GM19035 (cell line): Measurements from ENCODE around the gene PLEKHH2.
"Not testable (repeated sequence)": the region's sequence is repeated elsewhere in the genome, so short reads cannot be mapped to it uniquely, and the experiment has no call there.

ENCODE experiments used
- ATAC-seq: cut with Tn5 transposase; IDR thresholded peaks from one replicate; pipeline ENCODE4 v1.9.1; 2021; ENCODE audit not compliant: unreplicated experiment

The PLEKHH2 gene

DNA sequence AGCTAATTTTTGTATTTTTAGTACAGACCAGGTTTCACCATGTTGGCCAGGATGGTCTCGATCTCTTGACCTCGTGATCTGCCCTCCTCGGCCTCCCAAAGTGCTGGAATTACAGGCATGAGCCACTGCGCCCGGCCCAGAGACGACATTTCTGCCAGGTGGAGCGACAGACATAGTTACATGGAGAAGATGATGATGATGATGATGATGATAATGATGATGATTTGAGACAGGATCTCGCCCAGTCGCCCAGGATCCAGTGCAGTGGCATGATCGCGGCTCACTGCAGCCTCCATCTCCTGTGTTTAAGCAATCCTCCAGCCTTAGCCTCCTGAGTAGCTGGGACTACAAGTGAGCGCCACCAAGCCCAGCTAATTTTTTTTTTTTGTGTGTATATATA is 907 bp upstream of the PLEKHH2 start:
- not testable (repeated sequence) for ATAC-seq

DNA sequence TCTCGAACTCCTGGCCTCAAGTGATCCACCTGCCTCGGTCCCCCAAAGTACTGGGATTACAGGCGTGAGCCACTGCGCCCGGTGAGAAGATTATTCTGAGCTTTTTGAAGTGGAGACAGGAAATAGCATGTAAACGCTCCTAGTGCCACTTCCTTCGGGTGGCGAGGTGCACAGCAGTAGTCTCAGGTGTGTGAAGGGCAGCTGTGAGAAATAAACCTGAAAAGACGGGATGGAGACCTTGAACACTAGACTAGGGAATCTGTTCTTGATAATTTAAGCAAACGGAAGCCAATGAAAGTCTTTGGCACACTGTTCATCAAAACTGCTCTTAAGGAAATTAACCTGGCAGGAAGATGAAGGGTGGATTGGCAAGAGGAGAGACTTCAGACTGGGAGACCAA is 439 bp upstream of the PLEKHH2 start:
- no peak for ATAC-seq

DNA sequence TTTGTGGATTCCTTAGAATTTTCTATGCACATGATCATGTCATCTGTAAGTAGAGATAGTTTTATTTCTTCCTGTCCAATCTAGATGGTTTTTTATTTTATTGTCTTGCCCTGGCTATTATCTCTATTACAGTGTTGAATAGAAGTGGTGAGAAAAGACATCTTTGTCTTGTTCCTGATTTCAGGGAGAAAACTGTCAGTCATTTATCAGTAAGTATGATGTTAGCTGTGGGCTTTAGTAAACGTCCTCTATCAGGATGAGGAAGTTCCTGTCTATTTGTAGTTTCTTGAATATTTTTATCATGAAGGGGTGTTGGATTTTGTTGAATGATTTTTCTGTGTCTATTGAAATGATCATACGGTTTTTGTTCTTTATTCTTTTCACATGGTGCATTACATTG is 5.3 kb downstream of the PLEKHH2 start:
- no peak for ATAC-seq

DNA sequence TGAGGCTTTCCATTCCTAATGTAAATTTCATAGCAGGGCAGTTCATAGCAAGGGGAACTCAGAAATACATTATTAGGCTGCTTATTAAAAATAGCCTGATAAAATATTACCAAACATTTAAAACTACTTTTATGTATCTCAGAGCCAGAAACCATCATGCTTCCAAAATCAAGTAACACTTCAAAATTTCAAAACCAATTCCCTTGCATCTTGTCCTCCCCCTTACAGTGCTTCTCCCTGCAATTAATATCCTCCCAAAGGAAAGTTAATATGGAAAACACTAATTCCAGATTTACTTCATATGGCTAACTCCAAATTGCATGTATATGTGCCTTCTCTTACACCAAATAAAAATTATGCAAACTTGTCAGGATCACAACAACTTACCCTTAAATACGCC is 6.6 kb downstream of the PLEKHH2 start:
- no peak for ATAC-seq

DNA sequence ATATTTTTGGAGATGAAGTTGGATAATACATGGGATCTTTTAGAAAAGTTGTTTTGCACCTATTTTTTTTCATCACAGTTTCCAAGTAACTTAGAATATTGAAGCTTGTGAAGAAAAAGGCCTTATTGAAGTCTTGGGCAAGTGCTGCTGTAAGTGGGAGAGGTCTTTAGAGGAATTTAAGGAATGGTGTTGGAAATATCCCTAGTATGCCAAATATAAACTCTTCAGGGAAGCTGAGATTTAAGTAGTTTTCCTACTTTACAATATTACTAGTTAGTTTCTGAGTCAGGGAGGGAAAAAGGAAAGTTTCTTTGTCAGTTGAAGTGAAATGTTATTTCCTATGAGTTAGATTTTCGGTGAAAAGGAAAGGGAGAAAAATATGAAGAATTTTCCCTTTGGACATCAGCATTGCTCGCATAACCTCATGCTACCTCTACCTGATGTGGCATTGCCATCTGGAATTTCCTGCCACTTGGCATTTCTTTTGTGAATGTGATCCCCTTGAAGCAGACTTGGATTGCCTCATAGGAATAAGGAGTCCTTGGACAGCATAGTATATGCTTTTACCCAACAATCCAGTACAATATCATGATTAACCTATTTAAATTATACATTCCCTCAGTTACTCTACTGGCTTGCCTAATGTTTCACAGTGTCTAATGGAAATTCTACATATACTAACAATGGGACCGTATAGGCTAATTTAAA is 12.1 kb downstream of the PLEKHH2 start:
- ATAC-seq, result no peak

DNA sequence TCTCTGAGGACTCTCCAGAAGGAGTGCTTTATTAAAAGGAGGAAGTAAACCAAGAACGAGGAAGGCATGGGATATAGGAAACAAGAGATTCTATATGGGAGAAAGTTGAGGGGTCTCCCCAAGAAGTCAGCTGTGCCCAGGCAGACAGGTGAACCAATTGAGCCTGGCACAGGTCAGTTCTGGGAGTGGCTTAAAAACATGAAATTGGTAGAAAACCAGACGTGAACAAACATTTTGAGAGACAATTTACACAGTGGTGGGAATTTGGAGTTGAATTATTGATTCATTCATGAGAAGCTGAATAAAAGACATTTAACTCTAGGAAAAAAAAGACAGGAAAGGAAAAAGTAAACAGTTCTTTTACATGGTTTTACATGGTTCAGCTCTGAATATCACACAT is 16.4 kb downstream of the PLEKHH2 start:
- no peak for ATAC-seq

DNA sequence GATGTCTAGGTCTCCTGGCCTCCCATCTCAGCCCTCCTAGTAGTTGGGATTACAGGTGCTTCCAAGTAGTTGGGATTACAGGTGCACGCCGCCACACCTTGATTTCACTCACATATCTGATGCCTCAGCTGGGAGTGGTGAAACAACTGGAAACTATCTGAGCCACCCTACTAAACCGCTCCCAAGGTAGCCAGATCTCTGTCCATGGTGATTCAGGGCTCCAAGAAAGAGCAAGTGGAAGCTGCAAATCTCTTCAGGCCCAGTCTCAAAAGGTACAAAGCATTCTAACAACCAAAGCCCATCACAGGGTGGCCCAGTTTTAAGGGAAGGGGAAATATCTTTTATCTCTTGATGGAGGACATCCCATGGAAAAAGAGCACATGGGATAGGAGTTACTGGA is 20.2 kb downstream of the PLEKHH2 start:
- no peak for ATAC-seq

DNA sequence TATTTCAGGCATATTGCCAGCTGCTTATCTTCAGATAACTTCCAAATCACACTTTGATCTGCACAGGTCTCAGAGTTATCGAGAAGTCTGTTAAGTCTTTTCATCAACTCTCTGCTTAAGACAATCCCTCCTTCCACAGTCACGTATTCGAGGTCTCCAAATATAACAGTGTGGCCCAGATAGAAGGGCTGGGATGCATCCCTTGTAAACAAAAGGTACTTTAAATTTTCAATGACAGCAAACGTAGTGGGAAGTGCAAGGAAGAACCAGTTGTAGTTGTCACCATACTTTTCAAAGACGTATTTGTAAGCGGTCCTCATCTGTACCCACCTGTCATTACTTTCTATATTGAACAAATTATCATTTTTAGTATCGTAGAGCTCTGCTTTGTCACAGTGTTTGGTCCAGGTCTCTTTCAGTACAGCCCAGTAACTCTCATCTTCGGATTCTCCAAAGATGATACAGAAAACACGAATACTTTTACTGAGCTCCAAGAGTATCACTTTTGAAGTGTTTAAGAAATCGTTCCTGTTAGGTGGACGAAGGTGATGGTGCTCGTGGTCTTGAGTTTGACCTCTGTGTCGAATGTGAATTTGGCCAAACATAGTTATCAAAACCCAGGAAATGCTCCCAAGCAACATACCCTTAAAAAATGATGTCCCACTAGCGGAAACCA is 38.7 kb downstream of the PLEKHH2 start:
- no peak for ATAC-seq

DNA sequence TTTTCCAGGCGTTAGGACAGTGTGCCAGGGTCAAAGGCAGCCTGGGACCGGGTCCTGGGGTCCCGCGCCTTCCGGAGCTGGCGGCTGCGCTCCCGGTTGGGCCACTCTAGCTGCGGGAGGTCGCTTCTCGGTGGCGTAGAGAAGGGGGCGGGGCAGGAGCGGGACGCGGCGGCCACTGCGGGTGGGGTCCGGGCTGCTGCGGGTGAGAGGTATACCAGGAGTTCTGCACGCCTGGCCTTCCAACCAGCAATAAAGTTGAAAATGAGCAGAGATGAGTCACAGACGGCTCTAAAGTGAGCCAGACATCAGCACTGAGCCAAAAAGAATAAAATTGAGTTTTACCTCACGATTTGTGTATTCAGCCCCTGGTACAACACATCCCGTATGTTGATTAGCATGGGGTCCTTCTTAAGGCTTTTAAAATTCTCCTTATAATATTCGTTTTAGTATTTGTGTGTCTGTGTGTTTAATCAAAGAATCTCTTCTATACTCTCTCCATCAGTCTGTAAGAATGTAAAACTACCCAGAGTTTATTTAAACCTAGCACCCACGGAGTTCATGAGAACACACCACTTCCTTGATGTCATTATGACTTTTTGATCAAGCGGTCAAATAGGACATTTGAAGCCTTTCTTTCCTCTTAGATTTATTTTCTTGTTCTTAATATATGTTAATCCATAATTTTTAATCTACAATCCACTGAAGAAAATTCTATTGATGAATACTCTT is 39.4 kb downstream of the PLEKHH2 start, which contains the start of gene C1GALT1C1L:
C1GALT1C1L (minus strand) TSS at position 108 of the 729 bp plus-strand sequence; CDS start at position 1, 107 bp downstream.
- ATAC-seq, result no peak

DNA sequence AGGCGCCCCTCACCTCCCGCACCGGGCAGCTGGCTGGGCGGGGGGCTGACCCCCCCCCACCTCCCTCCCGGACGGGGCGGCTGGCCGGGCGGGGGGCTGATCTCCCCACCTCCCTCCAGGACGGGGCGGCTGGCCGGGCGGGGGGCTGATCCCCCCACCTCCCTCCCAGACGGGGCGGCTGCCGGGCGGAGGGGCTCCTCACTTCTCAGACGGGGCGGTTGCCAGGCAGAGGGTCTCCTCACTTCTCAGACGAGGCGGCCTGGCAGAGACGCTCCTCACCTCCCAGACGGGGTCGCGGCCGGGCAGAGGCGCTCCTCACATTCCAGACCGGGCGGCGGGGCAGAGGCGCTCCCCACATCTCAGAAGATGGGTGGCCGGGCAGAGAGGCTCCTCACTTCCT is 40.7 kb downstream of the PLEKHH2 start:
- ATAC-seq, result not testable (repeated sequence)

DNA sequence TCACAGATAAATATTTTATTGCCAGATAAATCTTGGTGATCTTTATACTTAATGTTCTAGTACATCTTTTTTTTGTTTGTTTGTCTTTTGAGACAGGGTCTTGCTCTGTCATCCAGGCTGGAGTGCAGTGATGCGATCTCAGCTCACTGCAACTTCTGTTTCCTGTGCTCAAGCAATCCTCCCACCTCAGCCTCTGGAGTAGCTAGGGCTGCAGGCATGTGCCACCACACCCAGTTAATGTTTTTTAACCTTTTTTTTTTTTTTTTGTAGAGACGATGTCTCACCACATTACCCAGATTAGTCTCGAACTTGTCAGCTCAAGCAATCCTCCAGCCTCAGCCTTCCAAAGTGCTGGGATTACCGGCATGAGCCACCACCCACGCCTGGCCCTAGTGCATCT is 48.3 kb downstream of the PLEKHH2 start:
- ATAC-seq, result no peak

DNA sequence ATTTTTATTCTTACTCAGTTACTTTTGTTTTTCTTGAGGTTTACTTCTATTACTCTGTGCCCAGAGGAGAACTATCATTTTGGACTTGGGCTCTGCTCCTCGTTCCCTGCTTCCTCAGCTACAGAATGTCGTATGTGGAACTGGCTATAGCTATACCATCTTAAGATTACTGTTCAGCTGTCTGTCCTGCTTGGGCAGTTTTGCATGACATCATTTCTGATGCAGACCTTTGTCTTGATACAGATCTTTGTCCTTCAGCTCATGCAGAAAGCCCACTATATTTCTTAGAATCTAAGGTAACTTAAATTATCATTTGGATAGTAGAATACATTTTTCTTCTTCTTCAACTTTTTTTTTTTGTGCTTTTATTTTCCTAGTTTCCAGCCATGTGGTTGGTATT is 52.9 kb downstream of the PLEKHH2 start:
- no peak for ATAC-seq

DNA sequence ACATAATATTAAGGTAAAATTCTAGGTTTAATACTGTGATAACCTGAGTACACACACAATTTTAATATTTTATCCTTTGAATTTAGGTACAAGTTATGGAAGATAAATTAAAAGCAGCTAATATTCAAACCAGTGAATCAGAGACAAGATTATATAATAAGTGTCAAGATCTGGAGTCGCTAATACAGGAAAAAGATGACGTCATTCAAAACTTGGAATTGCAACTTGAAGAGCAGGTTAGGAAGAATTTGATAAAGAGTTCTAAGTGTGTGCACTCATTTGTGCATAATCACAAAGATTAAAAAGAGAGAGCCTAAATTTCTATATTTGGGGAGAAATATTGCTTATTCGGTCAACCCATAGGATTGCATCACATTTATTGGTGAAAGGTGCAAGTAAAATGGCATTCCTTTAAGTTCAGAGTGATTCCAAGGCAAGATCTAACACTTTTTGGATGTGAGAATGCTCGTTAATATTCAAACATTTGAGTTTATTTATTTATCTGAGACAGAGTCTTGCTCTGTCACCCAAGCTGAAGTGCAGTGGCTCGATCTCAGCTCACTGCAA is 55.5 kb downstream of the PLEKHH2 start:
- ATAC-seq, result no peak

DNA sequence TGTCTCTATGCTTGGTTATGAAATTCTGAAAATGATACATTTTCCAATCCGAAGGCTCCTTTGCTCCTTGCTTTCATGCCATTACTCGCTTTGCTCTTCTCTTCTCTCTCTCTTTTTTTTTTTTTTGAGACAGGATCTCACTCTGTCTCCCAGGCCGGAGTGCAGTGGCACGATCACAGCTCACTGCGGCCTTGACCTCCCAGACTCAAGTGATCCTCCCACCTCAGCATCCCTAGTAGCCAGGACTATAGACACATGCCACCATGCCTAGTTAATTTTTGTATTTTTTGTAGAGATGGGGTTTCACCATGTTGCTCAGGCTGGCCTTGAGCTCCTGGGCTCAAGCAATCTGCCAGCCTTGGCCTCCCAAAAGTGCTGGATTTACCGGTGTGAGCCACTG is 61.1 kb downstream of the PLEKHH2 start:
- not testable (repeated sequence) for ATAC-seq

DNA sequence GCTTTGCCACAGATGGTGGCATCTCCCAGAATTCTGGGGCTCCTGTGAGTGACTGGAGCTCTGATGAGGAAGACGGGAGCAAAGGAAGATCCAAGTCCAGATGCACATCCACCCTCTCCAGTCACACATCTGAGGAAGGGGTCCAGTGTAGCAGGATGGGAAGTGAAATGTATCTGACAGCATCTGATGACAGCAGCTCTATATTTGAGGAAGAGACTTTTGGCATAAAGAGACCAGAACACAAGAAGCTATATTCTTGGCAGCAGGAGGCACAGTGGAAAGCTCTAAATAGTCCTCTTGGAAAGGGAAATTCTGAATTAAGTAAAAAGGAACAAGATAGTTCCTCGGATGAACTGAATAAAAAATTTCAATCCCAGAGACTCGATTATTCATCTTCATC is 62.7 kb downstream of the PLEKHH2 start:
- no peak for ATAC-seq

DNA sequence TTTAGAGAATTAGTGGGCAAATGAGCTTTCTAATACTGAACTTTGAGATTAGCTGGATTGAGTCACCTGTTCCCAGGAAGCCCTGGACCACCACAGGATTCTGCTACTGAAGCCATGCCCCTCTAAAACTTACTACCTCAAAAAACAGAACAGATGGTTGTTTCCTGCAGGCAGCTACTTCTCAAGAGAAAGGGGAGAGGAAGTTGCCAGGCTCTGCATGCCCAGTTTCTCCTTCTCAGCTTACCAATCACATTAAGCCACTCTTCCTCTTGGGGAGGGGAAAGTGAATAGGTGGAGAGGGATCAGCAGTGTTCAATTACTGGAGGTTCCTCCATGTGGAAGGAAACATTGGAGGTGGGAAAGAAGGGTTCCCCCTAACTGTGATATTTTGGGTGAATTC is 64.1 kb downstream of the PLEKHH2 start:
- no peak for ATAC-seq

DNA sequence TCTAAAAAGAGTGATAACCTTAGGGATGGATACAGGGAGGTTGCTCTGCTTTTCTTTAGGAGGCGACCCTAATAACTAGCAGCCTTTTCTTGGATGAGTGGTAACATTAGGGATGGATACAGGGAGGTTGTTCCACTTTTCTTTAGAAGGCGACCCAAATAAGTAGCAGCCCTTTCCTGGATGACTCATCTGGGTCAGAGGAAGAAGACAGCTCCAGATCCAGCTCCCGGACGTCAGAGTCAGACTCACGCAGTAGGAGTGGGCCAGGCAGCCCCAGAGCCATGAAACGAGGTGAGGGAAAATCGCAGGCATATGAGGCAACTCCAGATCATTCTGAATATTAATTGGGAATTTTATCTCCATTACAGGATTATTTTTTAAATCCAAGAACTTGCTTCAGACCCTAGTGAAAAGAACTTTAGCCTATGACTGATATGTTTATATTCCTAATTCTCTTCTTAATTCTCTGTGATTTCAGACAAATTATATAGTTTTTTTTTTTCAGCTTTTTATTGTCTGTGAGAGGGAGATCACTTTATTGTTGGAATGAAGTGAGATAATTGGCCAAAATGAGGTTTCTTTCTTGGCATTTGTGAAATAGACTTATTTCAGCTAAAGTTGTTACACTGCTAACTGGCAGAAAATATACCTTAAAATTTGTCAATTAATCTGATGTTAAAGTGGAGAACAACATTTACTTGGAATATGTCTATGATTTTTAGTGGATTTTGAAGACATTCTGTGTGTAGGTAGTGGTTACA is 70.4 kb downstream of the PLEKHH2 start:
- ATAC-seq, result no peak

DNA sequence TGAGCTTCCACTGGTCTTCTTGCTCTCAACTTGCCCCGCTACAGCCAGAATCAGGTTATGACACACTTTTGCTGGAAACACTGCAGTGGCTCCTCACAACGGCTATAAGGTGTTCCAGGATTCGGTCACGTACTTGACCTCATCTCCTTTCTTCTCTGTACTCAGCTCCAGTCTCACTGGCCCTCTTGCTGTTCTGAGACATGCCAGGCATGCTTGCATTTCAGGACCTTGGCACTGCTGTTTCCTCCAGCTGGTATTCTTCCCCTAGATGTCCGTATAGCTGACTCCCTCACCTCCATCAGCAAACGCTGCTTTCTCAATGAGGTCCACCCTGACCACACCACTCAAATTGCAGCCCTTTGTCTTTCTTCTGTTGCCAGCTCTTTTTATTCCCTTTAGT is 71.1 kb downstream of the PLEKHH2 start:
- no peak for ATAC-seq

DNA sequence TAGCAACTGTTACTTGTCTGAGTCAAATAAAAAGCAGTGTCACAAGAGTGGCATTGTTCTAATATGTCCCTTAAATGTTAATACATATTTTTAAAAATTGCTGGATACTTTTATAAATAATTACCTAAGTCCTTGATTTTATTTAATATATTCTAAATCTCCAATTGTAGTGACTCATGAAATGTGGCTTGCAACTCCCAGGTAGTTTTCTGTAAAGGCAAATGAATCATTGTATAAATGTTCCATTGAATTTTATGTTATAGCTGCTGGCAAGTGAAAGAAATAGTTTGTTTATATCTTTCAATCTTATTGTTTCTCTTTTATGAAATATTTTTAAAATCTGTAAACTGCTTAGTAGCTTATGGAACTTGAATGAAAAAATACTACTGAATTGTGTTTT is 71.8 kb downstream of the PLEKHH2 start:
- ATAC-seq, result no peak

DNA sequence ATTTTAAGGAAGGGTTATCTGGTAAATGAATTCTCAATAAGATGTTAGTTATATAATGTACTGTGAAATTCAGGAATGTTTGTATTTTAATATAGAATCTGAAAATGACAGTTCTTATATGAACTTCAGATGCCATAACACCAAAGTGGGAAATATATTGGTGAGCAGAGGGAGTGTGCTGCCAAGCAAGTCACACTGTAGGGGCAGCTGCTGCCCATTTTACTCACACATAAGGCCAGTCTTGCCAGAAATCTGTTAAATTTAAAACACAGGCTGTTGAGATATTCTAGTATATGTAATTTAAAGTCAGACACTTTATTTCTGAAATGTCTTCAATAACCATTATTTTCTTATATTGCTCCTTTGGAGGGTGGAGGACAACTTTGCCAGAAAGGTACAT is 73.8 kb downstream of the PLEKHH2 start:
- ATAC-seq, result no peak

DNA sequence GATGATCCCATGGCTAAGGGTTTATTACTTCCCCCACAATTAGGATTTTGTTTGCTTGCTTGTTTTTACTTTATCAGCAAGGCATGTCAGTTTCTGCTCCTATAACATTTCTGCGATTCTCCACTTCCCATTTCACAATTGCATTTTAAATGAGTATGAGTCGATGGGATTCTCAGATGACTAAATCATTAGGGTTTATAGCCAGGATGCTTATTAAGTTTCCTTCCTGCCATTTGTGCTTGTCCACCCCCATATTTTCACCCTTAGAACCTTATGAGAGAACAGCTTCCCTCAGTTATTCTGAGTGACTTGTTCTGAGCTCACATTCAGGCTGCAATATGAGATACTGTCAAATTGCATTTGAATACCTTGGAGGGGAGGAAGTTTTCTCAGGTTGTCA is 77.1 kb downstream of the PLEKHH2 start:
- ATAC-seq, result no peak
